Measurements from ENCODE around the gene PEDS1.
"Not testable (repeated sequence)": the region's sequence is repeated elsewhere in the genome, so short reads cannot be mapped to it uniquely, and the experiment has no call there.

Gene PEDS1

DNA sequence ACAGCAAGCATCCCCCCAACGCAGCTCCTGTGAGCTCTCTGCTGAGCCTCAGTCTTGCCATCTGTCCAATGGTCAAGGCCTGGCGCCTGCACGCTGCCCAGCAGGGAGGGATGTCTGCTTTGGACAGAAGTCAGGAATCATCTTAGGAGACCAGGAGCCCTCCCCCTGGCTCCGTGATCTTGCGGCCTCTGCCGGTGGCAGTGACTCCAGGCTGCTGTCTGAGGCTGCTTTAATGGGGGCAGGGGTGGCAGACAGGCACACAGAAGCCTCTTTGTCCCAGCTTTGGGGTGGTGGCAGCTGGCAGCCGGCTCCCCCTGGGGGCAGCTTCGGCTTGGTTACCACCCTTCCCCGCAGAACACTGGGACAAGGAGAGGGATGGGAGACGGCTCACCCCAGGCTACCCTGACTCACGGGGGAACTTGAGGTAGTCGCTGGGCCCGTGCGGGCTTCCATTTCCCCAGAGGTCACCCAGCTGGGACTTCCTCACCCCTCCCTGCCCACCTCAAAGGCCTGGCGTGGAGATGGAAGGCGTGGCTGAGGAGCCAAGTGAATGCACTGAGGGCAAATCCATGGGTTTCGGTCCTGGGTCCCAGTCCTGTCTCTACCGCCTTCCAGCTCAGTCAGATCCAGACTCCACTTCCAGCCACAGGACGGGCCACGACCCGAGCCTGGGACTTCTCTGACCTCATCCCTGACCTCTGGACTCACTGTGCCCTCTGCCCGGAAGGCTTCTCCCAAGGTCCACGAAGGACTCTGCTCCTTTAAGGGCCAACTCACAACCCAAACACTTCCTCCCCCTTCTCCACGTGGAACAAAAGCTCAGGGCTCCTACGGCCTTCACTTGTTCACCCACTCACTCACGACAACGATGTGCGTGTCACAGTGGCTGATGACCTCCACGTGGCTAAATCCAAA, 14.8 kb downstream of the PEDS1 start:
- DNase-seq (ENCODE audit: low read depth), result peak; percentile 47
- TF ChIP-seq, protein P1, sequence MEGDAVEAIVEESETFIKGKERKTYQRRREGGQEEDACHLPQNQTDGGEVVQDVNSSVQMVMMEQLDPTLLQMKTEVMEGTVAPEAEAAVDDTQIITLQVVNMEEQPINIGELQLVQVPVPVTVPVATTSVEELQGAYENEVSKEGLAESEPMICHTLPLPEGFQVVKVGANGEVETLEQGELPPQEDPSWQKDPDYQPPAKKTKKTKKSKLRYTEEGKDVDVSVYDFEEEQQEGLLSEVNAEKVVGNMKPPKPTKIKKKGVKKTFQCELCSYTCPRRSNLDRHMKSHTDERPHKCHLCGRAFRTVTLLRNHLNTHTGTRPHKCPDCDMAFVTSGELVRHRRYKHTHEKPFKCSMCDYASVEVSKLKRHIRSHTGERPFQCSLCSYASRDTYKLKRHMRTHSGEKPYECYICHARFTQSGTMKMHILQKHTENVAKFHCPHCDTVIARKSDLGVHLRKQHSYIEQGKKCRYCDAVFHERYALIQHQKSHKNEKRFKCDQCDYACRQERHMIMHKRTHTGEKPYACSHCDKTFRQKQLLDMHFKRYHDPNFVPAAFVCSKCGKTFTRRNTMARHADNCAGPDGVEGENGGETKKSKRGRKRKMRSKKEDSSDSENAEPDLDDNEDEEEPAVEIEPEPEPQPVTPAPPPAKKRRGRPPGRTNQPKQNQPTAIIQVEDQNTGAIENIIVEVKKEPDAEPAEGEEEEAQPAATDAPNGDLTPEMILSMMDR (IDR thresholded peaks at IDR 0.05; ENCODE audit: insufficient read depth, low read depth, low read length, missing control alignments), result no peak
- no peak overlapping the region for H3K4me3 ChIP-seq (ENCODE audit: low read length)

DNA sequence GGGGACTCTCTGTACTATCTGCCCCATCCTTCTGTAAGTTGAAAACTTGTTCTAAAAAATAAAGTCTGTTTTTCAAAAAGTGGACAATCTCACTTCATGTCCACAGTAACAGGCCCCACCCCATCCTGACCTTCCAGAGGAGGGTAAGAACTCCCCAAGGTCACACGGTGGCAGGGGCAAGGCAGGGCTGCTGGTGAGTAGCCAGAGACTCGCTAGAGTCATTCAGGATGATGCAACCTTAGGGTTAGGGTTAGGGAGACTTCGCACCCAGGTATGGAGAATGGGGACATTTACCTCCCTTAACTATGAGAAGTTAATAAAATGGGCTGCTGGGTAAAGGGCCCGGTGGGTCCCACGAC, 15.4 kb downstream of the PEDS1 start:
- TF ChIP-seq, protein P1 (IDR thresholded peaks at IDR 0.05; ENCODE audit: insufficient read depth, low read depth, low read length, missing control alignments), result no peak
- no peak for DNase-seq (ENCODE audit: low read depth)
- no peak overlapping the region for H3K4me3 ChIP-seq (ENCODE audit: low read length)

DNA sequence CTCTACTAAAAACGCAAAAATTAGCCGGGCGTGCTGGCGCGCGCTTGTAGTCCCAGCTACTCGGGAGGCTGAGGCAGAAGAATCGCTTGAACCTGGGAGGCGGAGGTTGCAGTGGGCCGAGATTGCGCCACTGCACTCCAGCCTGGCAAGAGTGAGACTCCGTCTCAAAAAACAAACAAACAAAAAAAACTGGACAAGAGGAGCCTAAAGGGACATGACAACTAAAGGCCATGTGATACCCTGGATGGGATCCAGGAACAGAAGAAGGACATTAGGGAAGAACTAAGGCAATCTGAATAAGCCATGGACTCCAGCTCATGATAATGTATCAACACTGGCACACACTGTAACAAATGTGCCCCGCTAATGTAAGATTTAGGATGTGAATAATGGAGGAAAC, 15.8 kb downstream of the PEDS1 start:
- DNase-seq (ENCODE audit: low read depth); H3K4me3 ChIP-seq (ENCODE audit: low read length): not testable (repeated sequence)

DNA sequence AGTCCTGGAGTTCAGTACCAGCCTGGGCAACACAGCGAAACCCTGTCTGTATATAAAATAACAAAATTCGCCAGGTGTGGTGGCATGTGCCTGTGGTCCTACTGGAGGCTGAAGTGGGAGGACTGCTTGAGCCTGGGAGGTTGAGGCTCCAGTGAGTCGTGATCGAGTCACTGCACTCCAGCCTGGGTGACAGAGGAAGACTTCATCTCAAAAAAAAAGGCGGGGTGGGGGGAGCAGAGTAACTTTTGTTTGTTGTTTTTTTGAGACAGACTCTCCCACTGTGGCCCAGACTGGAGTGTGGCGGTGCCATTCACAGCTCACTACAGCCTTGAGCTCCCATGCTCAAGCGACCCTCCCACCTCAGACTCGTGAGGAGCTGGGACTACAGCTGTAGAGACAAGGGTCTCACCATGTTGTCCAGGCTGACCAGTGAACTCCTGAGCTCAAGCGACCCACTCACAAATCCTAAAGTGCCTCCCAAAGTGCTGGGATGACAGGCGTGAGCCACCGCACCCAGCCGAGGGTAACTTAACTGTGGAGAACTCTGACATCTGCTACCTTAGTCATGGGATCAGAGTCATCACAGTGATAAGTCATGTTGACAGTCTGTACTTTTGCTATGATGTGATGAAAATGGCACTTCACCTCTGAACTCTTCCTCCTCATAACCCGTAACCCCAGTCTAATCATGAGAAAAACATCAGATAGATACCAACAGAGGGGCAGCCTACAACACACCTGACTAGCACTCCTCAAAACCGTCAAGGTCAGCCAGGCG, 16.5 kb downstream of the PEDS1 start:
- H3K4me3 ChIP-seq (ENCODE audit: low read length), result no peak overlapping the region
- TF ChIP-seq, protein P1 (IDR thresholded peaks at IDR 0.05; ENCODE audit: insufficient read depth, low read depth, low read length, missing control alignments), result no peak
- peak; percentile 84 for DNase-seq (ENCODE audit: low read depth)

DNA sequence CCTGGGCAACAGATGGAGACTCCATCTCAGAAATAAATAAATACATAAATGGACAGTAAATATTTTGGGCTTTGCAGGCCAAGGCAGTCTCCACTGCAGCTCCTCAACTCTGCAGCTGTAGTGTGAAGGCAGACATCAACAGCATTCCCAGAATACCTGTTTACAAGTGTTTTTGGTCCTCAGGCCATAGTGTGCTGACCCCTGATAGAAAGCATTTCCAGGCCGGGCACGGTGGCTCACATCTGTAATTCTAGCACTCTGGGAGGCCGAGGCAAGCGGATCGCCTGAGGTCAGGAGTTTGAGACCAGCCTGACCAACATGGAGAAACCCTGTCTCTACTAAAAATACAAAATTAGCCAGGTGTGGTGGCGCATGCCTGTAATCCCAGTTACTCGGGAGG, 18.4 kb downstream of the PEDS1 start:
- H3K4me3 ChIP-seq (ENCODE audit: low read length); DNase-seq (ENCODE audit: low read depth): not testable (repeated sequence)

DNA sequence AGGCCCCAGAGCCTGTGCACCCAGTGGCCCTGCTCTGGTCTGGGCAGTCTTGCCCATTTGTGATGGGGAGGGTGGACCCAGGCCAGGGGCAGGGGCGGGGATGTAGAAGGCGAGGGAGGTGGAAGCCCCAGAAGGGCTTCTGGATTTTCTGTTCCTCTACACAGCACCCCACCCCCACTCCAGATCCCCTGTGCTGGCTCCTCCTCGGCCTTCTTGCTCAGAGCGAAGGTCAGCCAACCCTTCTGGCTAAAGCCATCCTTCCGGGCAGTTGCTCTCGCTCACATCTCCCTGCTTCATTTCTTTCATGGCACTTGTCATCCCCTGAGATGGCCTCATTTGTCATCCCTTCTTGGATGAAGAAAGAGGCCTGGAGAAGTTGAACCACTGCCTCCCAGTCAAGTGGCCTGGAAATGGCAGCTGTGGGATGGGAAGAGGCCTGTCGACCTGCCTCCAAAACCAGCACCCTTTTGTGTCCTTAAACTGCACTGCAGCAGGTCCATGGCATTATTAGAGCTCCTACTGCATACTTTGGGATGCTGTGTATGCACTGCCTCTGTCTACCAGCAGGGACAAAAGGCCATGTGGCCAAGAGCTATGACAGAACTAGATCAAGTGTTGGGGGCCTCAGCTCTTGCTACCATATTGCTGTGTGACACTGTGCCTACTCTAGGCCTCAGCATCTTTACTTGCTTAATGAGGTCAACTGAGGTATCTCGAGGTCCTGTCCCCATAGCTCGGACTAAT, 19.9 kb downstream of the PEDS1 start:
- no peak for DNase-seq (ENCODE audit: low read depth)
- TF ChIP-seq, protein P1 (IDR thresholded peaks at IDR 0.05; ENCODE audit: insufficient read depth, low read depth, low read length, missing control alignments), result peak; percentile 26
- no peak overlapping the region for H3K4me3 ChIP-seq (ENCODE audit: low read length)

DNA sequence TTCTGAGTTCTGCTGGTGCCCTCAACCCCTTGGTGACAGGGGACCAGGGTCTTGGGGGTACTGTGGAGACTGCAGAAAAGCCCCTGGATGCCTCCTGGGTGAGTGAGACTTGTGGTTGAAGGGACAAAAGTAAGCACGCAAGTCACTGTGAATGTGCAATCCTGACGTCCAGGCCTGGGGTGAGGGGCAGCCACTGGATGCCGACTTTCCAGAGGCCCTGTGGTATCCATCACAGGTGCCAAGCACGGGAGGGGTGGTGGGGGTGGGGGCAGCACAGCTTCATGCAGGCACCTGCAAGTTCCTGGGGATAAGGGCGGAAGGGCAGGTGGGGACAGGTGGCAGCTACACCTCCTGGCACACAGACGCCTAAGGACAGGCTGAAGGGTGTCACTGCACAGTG, 20.5 kb downstream of the PEDS1 start:
- no peak for DNase-seq (ENCODE audit: low read depth)
- TF ChIP-seq, protein P1 (IDR thresholded peaks at IDR 0.05; ENCODE audit: insufficient read depth, low read depth, low read length, missing control alignments), result no peak
- no peak overlapping the region for H3K4me3 ChIP-seq (ENCODE audit: low read length)
